ENCODE results near the gene DLX5.

DNA sequence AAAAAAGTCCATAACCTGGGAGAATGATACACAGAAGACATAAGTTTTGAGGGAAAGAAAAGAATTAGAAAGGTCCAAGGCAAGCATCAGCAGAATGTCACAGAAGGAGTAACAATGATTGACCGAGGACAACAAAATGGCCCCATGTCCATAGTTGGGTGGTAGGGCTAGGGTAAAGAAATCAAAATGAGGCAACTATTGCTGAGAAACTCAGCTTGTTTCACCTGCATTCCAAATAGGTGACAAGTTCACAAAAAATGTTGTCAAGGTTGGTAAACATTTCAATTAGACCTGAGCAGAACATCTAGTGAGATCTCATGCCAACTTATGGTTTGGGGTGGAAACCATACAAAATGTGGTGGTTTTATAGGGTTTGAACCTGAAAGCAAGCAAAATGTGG lies 42.0 kb downstream of the DLX5 start:
- TF ChIP-seq, protein P1, sequence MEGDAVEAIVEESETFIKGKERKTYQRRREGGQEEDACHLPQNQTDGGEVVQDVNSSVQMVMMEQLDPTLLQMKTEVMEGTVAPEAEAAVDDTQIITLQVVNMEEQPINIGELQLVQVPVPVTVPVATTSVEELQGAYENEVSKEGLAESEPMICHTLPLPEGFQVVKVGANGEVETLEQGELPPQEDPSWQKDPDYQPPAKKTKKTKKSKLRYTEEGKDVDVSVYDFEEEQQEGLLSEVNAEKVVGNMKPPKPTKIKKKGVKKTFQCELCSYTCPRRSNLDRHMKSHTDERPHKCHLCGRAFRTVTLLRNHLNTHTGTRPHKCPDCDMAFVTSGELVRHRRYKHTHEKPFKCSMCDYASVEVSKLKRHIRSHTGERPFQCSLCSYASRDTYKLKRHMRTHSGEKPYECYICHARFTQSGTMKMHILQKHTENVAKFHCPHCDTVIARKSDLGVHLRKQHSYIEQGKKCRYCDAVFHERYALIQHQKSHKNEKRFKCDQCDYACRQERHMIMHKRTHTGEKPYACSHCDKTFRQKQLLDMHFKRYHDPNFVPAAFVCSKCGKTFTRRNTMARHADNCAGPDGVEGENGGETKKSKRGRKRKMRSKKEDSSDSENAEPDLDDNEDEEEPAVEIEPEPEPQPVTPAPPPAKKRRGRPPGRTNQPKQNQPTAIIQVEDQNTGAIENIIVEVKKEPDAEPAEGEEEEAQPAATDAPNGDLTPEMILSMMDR (IDR thresholded peaks at IDR 0.05; ENCODE audit: insufficient read depth, low read depth, low read length) = no peak
- TF ChIP-seq EZH2 (IDR thresholded peaks at IDR 0.05; ENCODE audit: insufficient read depth, low read length) = no peak

Data from astrocyte (in vitro differentiated cells and primary cell).